CD4-positive, alpha-beta T cell treated with Interleukin-15 for 1 hour (primary cell): Measurements from ENCODE around the gene CHODL.

Experiments
- DNase-seq: peaks from one replicate; pipeline ENCODE4 v3.0.0-alpha.2; 2020

CHODL gene, protein sequence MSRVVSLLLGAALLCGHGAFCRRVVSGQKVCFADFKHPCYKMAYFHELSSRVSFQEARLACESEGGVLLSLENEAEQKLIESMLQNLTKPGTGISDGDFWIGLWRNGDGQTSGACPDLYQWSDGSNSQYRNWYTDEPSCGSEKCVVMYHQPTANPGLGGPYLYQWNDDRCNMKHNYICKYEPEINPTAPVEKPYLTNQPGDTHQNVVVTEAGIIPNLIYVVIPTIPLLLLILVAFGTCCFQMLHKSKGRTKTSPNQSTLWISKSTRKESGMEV

GRCh38 chr21:18244671-18245463 is at the start of gene CHODL:
TSS of gene CHODL (plus strand) at chr21:18244833. CDS start at chr21:18245224, 391 bp downstream.
- DNase-seq: no peak

DNA sequence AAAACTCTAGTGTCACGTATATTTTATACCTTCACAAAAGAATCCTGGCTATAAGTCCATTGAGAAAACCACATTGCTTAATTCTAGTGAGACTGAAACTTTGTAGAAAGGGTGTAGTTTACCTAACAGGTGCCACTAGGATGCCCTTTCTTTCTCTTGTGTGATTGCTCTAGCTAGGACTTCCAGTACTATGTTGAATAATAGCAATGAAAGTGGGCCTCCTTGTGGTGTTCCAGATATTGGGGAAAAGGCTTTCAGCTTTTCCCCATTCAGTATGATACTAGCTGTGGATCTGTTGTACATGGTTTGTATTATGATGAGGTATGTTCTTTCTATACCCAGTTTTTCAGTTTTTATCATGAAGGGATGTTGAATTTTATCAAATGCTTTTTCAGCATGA is 39.7 kb upstream of the CHODL start:
- DNase-seq: no peak

DNA sequence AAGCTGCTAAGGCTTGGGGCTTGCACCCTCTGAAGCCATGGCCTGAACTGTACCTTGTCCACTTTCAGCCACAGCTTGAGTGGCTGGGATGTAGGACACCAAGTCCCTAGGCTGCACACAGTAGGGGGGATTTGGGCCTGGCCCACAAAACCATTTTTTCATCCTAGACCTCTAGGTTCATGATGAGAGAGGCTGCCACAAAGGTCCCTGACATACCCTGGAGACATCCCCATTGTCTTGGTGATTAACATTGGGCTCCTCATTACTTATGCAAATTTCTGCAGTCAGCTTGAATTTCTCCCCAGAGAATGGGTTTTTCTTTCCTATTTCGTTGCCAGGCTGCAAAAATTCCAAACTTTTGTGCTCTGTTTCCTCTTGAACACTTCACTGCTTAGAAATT is 26.3 kb upstream of the CHODL start:
- no peak for DNase-seq

DNA sequence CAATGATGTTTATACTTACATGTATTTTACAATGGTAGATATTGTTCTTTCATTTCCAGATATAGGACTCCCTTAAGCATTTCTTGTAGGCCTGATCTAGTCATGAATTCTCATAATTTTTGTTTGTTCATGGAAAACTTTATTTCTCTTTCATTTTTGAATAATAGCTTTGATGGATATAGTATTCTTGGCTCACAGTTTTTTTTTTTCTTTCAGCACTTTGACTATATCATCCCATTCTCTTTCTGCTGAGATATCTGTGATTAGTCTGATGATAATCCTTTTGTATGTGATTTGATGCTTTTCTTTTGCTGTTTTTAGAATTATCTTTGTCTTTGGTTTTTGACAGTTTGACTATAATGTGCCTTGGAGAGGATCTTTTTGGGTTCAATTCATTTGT is 24.1 kb upstream of the CHODL start:
- DNase-seq: no peak

DNA sequence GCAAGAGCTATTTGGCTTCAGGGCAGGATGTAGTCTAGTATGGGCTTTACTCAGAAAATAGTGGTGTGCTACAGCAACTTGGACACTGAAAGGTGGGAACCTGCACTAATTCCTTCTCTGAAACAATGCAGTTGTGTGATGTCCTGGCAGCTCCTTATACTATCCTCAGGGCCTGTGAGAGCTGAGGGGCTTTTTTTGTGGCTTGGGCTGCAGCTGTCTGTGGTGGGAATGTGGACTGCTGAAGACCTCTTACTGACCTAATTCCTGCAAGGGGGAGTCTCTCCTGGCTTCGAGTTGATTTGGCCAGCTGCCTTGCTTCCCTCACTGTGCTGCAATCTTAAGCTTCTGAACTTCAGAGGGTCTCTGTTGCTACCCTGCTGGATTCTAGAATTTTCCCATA is 22.3 kb upstream of the CHODL start:
- no peak for DNase-seq

DNA sequence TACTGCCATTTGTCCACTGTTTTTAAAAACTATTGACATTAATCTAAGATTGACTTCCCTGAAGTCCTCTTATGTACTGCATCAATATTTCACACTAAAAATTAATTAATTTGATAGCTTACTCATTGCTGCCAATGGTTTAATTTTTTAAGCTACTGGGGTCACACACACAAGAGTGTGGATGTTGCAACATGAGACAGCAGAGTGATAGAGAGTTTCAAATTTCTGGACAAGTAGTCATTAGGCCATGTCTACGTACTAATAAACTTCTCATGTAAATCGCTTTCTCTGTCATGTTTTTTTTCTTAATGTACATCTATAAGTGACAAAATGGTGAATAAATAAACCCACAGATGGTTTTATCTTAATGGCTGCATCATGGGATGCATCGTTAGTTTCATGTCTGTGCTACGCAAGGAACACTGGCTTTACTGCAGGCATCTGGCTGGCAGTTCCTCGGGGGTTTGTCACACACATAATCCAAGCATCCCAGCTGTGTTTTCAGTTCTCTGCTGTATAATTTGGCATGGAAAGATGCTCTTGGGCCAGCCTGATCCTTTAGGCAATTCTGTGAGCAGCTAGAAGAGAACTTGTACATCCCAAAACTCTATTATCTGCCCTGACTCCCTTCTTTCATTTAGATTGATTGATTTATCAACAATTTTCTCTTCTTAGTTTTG is 16.4 kb upstream of the CHODL start:
- no peak for DNase-seq

DNA sequence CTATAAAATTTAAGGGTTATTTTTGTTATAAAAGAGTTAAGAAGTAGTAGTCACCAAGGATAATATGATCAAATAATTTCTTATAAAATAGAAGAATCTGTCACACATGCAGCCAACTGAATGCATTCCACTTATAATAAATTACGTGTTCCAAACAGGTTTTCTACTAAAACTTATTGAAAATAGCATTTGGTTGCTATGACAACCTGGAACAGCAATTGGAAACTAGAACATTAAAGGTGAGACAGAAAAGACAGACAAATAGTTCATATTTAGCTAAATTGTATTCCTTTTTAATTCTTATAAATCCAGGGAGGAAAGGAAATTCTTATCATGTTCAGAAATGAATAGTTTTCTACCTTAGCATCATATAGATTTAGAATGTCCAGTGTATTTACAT is 9.1 kb upstream of the CHODL start:
- DNase-seq: no peak

GRCh38 chr21:18245464-18245967 is 883 bp downstream of the CHODL start:
- no peak for DNase-seq

- no peak for DNase-seq
Measured at GRCh38 chr21:18248171-18248570, 3.5 kb downstream of the CHODL start.

- no peak for DNase-seq
Measured at GRCh38 chr21:18249672-18250071, 5.0 kb downstream of the CHODL start.

DNA sequence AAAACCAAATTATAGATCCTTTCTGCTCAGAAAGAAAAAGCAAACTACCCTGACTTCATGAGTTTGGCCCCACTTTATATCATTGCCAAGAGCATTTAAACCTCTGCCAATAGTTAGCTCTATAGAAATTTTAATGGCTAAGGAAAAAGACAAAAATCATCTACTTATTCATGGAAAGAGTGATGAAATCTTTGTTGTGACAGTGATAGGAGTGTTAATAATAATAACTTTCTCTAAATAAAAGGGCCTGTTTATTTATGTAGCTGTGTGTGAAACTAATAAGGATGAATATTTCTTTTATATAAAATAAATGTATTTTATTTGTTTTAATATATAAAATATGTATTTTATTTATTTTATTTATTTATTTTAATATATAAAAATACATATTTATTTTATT is 6.4 kb downstream of the CHODL start:
- no peak for DNase-seq

DNA sequence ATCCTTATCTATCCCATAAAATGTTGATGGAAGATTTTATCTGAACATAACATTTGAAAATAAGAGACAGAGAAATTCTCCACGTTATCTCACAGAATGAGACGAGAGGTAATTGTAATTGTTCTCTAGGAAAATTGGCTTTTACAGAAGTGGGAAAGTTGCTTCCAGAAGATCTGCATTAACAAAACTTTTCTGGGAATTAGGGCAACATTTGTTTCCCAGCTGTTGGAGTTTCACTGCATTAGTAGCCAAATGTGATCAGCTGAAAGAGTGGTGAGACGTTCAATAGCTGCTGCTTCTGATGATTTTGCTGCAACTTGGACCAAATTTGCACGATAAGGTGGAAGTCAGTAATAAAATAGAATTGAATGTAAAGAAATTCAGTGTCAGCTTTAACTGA is 7.6 kb downstream of the CHODL start:
- no peak for DNase-seq

DNA sequence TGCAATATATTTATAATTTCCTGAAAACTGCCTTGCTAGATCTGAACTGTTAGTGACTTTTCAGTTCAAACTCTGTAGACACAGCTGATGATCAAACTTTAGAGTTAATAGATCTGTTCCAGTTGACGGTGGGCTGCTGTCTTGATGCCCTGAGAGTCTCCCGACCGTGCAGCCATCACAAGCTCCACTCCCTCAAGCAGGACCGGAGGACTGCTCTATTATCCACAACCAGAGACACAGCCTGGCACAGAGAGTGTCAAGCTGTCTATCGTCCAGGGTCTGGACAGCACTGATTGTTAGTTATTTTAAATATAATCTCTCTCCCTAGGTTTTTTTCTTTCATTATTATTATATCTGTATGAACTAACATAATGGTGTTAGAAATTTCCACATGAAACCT is 8.0 kb downstream of the CHODL start:
- DNase-seq: no peak

- no peak for DNase-seq
Measured at GRCh38 chr21:18253221-18253620, 8.6 kb downstream of the CHODL start.

DNA sequence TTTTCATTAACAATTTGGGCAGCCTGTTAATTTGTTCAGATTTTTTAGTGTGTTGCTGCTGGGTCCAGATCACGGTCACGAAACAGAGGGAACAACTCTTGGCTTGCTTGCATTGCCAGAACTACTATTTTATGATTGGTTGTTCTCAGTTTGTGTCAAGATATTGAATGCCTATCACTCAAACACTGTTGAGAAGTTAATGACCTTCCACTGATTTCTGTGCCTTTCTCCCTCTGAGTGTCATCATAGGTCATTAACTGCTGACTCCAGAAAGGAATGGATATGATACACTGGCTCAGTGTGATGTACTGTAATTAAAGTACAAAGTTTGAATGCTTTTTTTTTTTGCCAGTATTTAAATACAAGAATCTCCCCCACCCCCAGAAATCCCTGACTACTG is 9.2 kb downstream of the CHODL start:
- no peak for DNase-seq

GRCh38 chr21:18265944-18266343 is 21.3 kb downstream of the CHODL start:
- no peak for DNase-seq

DNA sequence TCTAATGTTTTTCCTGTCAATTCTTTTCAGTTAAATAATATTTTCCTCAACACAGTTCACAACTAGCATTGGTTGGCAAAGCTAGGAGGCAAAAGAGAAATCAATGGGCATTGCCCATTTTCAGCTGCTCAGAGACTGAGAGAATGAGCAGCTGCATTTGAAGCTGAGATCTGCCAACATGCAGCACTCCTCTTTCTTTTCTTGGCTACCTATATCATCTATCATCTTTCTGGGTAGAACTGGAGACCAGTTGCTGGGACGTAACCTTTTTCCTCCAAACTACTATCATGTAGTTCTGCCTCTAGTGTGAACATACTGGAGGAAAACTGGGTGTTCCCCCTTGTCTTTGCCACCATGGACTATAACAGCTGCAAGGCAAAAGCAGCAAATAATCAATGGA is 22.9 kb downstream of the CHODL start:
- no peak for DNase-seq

- DNase-seq: no peak
Measured at GRCh38 chr21:18268906-18269305, 24.3 kb downstream of the CHODL start.

DNA sequence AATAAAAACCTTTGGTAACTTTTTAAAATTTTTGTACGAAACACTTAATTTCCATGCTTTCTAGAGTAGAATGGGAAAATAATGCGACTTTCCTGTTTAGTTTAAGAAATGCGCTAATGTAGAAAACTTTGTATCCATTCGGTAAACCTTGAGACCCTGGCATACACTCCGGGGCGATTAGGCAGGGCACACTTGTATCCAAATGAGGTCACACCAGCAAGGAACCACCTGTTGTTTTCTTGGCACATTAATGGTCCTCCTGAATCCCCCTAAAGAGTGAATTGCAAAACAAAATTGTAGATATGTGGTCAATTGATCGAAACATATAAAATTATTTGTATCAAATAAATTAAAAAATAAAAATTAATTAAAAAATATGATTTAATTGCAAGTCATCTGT is 25.2 kb downstream of the CHODL start:
- no peak for DNase-seq

GRCh38 chr21:18273400-18273799 is 28.8 kb downstream of the CHODL start:
- DNase-seq: no peak

DNA sequence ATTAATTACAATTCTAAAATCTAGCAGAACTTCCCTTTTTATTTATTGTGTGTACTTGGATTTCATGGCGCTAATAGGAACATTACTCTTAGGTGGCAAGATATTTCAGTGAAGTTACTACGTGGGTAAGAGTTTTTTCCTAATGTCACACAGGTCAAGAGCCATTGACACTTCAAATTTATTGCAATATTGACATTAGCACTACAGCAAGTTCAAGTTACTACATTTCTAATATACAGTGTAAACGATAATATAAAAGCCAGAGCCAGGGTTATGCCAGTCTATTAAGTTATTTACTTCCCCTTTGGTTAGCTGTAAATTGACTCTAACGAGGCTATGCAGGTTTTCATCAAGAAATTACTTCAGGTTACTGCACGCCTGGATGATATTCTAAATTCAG is 29.7 kb downstream of the CHODL start:
- no peak for DNase-seq

DNA sequence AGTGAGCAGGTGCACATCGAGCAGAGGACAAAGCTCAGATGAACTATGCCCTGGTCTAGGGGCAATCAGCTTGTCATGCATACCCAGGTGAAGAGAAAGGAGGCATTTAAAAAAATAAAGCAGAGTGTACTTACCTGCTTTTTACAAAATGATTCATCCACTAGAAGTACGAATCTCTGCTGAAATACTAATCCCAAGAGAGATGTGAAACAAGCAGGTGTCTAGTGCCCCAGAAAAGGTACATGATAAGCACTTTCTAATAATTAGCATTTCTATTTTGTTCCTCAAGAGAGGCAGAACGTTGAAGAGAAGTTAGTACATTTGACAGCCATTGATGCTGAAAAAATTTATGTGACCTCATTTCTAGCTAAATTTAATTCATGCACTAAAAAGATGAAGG is 31.1 kb downstream of the CHODL start:
- no peak for DNase-seq

DNA sequence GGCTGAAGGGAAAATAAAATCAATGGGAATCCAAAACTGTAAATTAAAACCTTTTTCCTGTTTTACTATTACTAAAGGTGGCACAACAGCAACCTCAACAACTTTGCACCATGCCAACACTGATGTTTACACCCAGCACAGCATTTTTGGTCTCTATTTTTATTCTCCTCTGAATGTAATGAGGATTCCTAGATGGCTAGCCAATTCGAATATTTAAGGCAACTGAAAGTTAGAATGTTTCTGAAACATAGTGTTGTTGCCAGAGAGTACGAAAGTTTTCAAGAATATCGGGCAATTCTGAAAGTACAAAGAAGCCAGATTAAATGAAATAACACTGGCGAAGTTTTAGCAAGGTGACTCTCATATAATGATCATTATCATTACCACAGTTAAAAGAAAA is 40.7 kb downstream of the CHODL start:
- DNase-seq: no peak

DNA sequence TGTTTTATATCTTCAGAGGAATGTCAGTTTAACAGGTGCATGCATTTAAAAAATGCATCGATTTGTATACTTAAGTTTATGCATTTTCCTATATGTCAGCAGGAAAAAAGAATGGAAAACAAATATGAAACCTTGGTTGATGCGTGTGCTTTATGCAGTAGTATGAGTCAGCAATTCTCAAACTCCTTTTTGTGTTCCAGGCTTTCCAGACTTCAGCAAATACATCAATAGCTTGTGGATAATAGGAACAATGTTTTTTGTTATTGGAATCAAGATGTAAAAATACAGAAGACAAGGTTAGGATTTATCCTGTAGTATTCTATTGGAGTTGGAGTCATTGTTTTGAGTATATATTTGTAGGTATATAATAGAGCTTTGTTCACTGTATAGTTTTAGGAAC is 45.2 kb downstream of the CHODL start:
- no peak for DNase-seq
